Nephron progenitor cell (in vitro differentiated cells): ENCODE results near the gene RAP1GAP2.
A peak's percentile ranks its signal among the peaks of the same experiment; 100 is the strongest.

ENCODE experiments used
- DNase-seq: peaks from one replicate; pipeline ENCODE4 v3.0.0; 2021
- H3K27ac Mint-ChIP-seq: 2 replicates; pipeline ENCODE4 v1.8.0; 2021; ENCODE audit warnings: mild to moderate bottlenecking, moderate library complexity, mixed read lengths
- H3K27me3 Mint-ChIP-seq: 2 replicates; pipeline ENCODE4 v1.8.0; 2021; ENCODE audit warnings: mild to moderate bottlenecking, low read depth, mixed read lengths; ENCODE audit not compliant: poor library complexity
- H3K36me3 Mint-ChIP-seq: 2 replicates; pipeline ENCODE4 v1.8.0; 2021; ENCODE audit warnings: low read depth, mixed read lengths
- H3K4me1 Mint-ChIP-seq: 2 replicates; pipeline ENCODE4 v1.8.0; 2021; ENCODE audit warnings: mixed read lengths
- H3K4me3 Mint-ChIP-seq: 2 replicates; pipeline ENCODE4 v1.8.0; 2021; ENCODE audit warnings: mild to moderate bottlenecking, moderate library complexity, mixed read lengths
- H3K9me3 Mint-ChIP-seq: 2 replicates; pipeline ENCODE4 v1.8.0; 2021; ENCODE audit warnings: mild to moderate bottlenecking, moderate library complexity, mixed read lengths
- TF ChIP-seq, protein P1 (sequence below): fragments of 200-600 bp; sonication (generic); IDR thresholded peaks from 2 replicates; pipeline ENCODE4 v1.5.0; 2021; ENCODE audit warnings: antibody characterized with exemption

Gene RAP1GAP2

DNA sequence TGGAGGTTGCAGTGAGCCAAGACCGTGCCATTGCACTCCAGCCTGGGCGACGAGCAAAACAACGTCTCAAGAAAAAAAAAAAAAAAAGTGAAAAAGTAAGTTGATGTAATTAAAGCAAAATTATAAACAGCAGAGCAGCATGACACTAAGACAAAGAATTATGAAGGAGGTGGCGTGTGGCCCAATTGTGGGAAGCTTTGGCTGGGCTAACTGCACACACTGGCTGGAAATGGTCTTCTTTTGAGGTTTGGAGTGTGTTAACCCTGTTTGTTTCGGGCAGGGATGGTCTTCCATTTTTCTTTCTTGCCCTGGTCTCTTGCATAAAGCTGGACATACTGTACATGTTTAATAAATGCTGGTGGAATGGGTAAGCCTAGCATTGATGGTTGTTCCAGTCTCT is 54.8 kb downstream of the RAP1GAP2 start:
- H3K4me3 Mint-ChIP-seq: no peak overlapping the region

DNA sequence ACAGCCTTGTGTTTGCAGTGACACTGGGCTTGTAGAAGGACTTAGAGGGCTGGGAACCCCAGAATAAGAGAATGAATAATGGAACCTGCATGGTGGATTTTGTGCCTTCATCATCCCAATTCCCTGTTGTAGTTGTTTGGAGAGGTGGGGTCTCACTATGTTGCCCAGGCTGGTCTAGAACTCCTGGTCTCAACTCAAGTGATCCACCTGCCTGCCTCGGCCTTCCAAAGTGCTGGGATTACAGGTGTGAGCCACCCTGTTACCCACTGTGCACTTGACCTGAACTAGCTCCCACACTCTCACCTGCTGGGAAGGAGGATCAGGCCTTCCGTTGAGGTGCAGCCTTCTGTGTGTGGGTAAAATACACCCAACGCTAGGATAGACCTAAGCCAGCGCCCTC is 55.4 kb downstream of the RAP1GAP2 start:
- Mint-ChIP-seq H3K4me1 (peaks cover 31% of the 10 kb centered on the region), H3K27me3 (peaks cover 79% of the 10 kb centered on the region), H3K27ac (no peak overlapping the region), H3K4me3 (no peak overlapping the region), H3K36me3 (no peaks in the 10 kb centered on the region), H3K9me3 (no peaks in the 10 kb centered on the region)
- TF ChIP-seq, protein P1, sequence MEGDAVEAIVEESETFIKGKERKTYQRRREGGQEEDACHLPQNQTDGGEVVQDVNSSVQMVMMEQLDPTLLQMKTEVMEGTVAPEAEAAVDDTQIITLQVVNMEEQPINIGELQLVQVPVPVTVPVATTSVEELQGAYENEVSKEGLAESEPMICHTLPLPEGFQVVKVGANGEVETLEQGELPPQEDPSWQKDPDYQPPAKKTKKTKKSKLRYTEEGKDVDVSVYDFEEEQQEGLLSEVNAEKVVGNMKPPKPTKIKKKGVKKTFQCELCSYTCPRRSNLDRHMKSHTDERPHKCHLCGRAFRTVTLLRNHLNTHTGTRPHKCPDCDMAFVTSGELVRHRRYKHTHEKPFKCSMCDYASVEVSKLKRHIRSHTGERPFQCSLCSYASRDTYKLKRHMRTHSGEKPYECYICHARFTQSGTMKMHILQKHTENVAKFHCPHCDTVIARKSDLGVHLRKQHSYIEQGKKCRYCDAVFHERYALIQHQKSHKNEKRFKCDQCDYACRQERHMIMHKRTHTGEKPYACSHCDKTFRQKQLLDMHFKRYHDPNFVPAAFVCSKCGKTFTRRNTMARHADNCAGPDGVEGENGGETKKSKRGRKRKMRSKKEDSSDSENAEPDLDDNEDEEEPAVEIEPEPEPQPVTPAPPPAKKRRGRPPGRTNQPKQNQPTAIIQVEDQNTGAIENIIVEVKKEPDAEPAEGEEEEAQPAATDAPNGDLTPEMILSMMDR: no peak
- DNase-seq: no peak

More for the DNA sequence above, 54.8 kb downstream of the RAP1GAP2 start:
- no peaks in the 10 kb centered on the region for H3K9me3 Mint-ChIP-seq
- H3K27me3 Mint-ChIP-seq: peaks cover 73% of the 10 kb centered on the region
- TF ChIP-seq, protein P1: no peak
- H3K27ac Mint-ChIP-seq: no peak overlapping the region
- peaks cover 31% of the 10 kb centered on the region for H3K4me1 Mint-ChIP-seq
- DNase-seq: no peak
- H3K36me3 Mint-ChIP-seq: no peaks in the 10 kb centered on the region

DNA sequence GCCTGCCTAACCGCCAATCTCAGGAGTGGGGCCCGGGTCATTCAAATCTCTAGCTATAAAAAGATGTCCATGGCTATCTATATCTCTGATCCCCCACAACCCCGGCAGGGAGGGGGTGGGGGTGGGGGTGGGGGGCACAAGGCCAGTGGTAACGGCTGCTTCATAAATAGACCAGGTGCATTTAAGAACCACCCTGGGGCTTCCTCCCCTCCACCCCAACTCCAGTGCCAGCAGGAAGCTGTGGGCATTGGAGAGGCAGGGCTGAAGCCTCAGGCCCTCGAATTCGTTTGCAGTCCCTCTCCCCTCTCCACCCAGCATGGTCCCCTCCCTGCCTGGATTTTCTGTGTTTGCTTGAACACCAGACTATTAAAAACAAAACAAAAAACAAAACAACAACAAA is 56.0 kb downstream of the RAP1GAP2 start:
- Mint-ChIP-seq H3K4me3 (no peak overlapping the region), H3K4me1 (peaks cover 31% of the 10 kb centered on the region), H3K27me3 (peaks cover 85% of the 10 kb centered on the region), H3K9me3 (no peaks in the 10 kb centered on the region), H3K36me3 (no peaks in the 10 kb centered on the region), H3K27ac (no peak overlapping the region)
- no peak for DNase-seq
- TF ChIP-seq, protein P1: no peak

DNA sequence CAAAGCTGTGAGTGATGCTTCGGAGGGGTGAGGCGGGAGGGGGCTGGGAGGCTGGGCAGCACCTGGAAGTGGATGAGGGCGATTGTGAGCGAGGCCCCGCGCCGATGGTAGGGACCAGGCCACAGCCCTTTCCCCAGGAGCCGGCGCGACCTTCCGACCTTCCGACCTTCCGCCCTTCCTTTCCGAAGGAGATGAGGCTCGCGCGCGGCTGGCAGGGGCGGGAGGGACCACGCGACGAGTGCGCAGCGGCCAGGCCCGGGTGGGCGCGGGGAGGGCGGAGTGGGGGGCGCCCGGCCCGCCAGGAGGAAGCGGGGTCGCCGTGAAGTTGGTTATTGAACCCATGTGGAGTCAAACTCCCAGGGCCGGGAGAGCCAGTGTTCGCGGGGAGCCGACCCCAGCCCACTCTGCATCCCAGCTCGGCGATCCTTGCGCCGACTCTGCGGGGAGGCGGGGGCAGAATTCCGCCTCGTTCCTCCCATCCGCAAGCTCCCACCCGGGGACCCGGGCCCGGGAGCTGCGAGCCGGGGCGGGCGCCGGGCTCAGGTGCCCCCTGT is 56.6 kb downstream of the RAP1GAP2 start:
- DNase-seq: peak; percentile 61

DNA sequence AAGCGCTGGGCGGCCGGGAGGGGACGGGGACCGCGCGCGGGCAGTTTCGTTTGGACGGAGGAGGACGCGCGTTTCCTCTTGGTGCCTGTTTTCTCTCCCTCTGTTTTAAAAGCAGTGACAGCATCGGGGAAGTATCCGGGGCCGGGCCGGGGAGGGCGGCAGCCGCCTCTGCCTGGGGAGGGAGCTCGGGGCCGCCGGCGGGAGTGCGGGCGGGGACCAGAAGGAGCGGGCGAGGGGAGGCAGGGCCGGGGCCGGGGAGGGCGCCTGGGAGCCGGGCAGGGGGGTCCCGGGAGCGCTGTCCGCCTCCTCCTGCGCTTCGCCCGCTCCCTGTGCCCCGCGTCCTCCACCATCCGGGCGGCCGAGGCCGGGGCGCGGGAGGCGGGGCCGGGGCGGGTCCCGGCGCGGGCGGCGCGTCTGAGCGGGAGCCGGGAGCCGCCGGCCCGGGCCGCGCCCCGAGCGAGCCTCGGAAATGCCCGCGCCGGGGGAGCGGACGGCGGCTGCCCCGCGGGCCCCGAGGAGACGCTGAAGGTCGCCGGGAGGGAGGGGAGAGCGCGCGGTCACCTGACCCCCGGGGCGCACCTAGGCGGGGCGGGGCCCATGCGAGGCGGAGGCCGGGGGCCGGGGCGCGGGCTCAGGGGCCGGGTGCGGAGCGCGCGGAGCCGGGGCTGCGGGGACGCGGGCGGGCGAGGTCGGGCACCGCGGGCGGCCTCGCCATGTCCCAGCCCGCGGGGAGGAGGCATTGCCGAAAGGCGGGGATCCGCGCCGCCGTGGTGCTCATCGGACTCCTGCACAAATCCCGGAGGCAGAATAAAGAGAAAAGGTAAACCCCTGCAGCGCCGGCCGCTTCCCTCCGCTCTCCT is 57.3 kb downstream of the RAP1GAP2 start:
- H3K27me3 Mint-ChIP-seq: peaks cover 87% of the 10 kb centered on the region
- TF ChIP-seq, protein P1: no peak

More for the DNA sequence above, 56.6 kb downstream of the RAP1GAP2 start:
- Mint-ChIP-seq H3K27me3 (peaks cover 83% of the 10 kb centered on the region), H3K4me1 (peaks cover 27% of the 10 kb centered on the region), H3K36me3 (no peaks in the 10 kb centered on the region), H3K9me3 (no peaks in the 10 kb centered on the region), H3K4me3 (peak overlapping the region; percentile 28), H3K27ac (no peak overlapping the region)
- TF ChIP-seq, protein P1: no peak

More for the DNA sequence above, 57.3 kb downstream of the RAP1GAP2 start:
- H3K36me3 Mint-ChIP-seq: no peaks in the 10 kb centered on the region
- peak; percentile 62 for DNase-seq
- peak overlapping the region; percentile 84 for H3K4me3 Mint-ChIP-seq
- H3K27ac Mint-ChIP-seq: no peak overlapping the region
- H3K4me1 Mint-ChIP-seq: peaks cover 22% of the 10 kb centered on the region
- no peaks in the 10 kb centered on the region for H3K9me3 Mint-ChIP-seq
